ENCODE measurements around the gene FEZ2.
A peak's percentile ranks its signal among the peaks of the same experiment; 100 is the strongest.

- TF ChIP-seq POLR2A (IDR thresholded peaks at IDR 0.05; ENCODE audit: control extremely low read depth in 1 of 2, low read depth in 2 of 2, low read length in 2 of 2) (no peak), CTCF (IDR thresholded peaks at IDR 0.05; ENCODE audit: control extremely low read depth in 1 of 3, insufficient read depth in 1 of 3, low read depth in 1 of 3, low read length in 3 of 3) (no peak), RNF2 (IDR thresholded peaks at IDR 0.05; ENCODE audit: borderline replicate concordance, low read depth, low read length, missing control alignments, poor library complexity, severe bottlenecking) (no peak), YY1 (IDR thresholded peaks at IDR 0.05; ENCODE audit: low read depth, low read length) (no peak; the same call in 1 of the 2 replicates), POLR2AphosphoS5 (IDR thresholded peaks at IDR 0.05; ENCODE audit: low read depth, low read length) (no peak), ATF2 (IDR thresholded peaks at IDR 0.05; ENCODE audit: low read length) (no peak), EP300 (IDR thresholded peaks at IDR 0.05; ENCODE audit: borderline replicate concordance in 1 of 2, low read depth in 2 of 2, low read length in 2 of 2) (no peak), MAX (IDR thresholded peaks at IDR 0.05) (no peak), RBBP5 (IDR thresholded peaks at IDR 0.05; ENCODE audit: borderline replicate concordance, low read depth, low read length) (no peak), MAFK (IDR thresholded peaks at IDR 0.05; ENCODE audit: low read depth, low read length) (no peak), PHF8 (conservative IDR thresholded peaks at IDR 0.05; ENCODE audit: low read depth, low read length) (no peak), USF2 (IDR thresholded peaks at IDR 0.05; ENCODE audit: low read length) (peak; percentile 89)
Observed at GRCh38 chr2:36618381-36618780, 20.4 kb upstream of the FEZ2 start.
